BLaER1 (cell line): ENCODE measurements around the gene EEPD1.
"Not testable (repeated sequence)": the region's sequence is repeated elsewhere in the genome, so short reads cannot be mapped to it uniquely, and the experiment has no call there.

ENCODE experiments used
- H3K27ac ChIP-seq: shearing (Covaris generic); formaldehyde crosslinking; 2 replicates; pipeline ENCODE4 v1.8.1; 2022
- H3K27me3 ChIP-seq: shearing (Covaris generic); formaldehyde crosslinking; 2 replicates; pipeline ENCODE4 v1.8.1; 2022
- H3K36me3 ChIP-seq: shearing (Covaris generic); formaldehyde crosslinking; 2 replicates; pipeline ENCODE4 v1.8.1; 2022
- H3K4me1 ChIP-seq: shearing (Covaris generic); formaldehyde crosslinking; 2 replicates; pipeline ENCODE4 v1.8.1; 2022
- H3K4me2 ChIP-seq: shearing (Covaris generic); formaldehyde crosslinking; 2 replicates; pipeline ENCODE4 v1.8.1; 2022
- H3K4me3 ChIP-seq: shearing (Covaris generic); formaldehyde crosslinking; 2 replicates; pipeline ENCODE4 v1.8.1; 2022
- H3K9ac ChIP-seq: shearing (Covaris generic); formaldehyde crosslinking; 2 replicates; pipeline ENCODE4 v1.8.1; 2022
- H3K9me3 ChIP-seq: shearing (Covaris generic); formaldehyde crosslinking; 2 replicates; pipeline ENCODE4 v1.8.1; 2022
- H4K20me1 ChIP-seq: shearing (Covaris generic); formaldehyde crosslinking; 2 replicates; pipeline ENCODE4 v1.8.1; 2022
- Cebpa-rat ChIP-seq: shearing (Covaris generic); IDR thresholded peaks from 2 replicates; pipeline ENCODE4 v1.8.1; 2022

The EEPD1 gene

GRCh38 chr7:36312064-36312914 is 159.2 kb downstream of the EEPD1 start:
- 0 out of 2 replicates have a peak overlapping the region, but pooled peaks have one; percentile 6 for H3K27ac ChIP-seq
- H3K4me1 ChIP-seq: peaks cover 27% of the 10 kb centered on the region
- no peak overlapping the region for H3K4me2 ChIP-seq
- no peak overlapping the region for H3K4me3 ChIP-seq
- no peaks in the 10 kb centered on the region for H3K36me3 ChIP-seq
- H3K9ac ChIP-seq: no peak overlapping the region
- no peaks in the 10 kb centered on the region for H4K20me1 ChIP-seq
- no peaks in the 10 kb centered on the region for H3K27me3 ChIP-seq
- TF ChIP-seq Cebpa-rat: no peak
- no peaks in the 10 kb centered on the region for H3K9me3 ChIP-seq

GRCh38 chr7:36312915-36313334 is 159.9 kb downstream of the EEPD1 start:
- H3K9me3 ChIP-seq: no peaks in the 10 kb centered on the region
- H3K27ac ChIP-seq: no peak overlapping the region
- H3K27me3 ChIP-seq: no peaks in the 10 kb centered on the region
- H3K4me2 ChIP-seq: no peak overlapping the region
- H3K4me3 ChIP-seq: no peak overlapping the region
- no peak for TF ChIP-seq Cebpa-rat
- peaks cover 27% of the 10 kb centered on the region for H3K4me1 ChIP-seq
- H3K36me3 ChIP-seq: no peaks in the 10 kb centered on the region
- H4K20me1 ChIP-seq: no peaks in the 10 kb centered on the region
- H3K9ac ChIP-seq: no peak overlapping the region

GRCh38 chr7:36313607-36314006 is 160.6 kb downstream of the EEPD1 start:
- Histone ChIP-seq H3K4me1 (peaks cover 24% of the 10 kb centered on the region), H3K36me3 (no peaks in the 10 kb centered on the region), H4K20me1 (no peaks in the 10 kb centered on the region), H3K4me2 (no peak overlapping the region), H3K9ac (no peak overlapping the region), H3K27me3 (no peaks in the 10 kb centered on the region), H3K9me3 (no peaks in the 10 kb centered on the region), H3K27ac (no peak overlapping the region), H3K4me3 (no peak overlapping the region)
- no peak for TF ChIP-seq Cebpa-rat

GRCh38 chr7:36314491-36314890 is 161.4 kb downstream of the EEPD1 start:
- Histone ChIP-seq H3K9me3 (no peaks in the 10 kb centered on the region), H3K27me3 (no peaks in the 10 kb centered on the region), H4K20me1 (no peaks in the 10 kb centered on the region), H3K36me3 (no peaks in the 10 kb centered on the region), H3K9ac (no peak overlapping the region), H3K27ac (no peak overlapping the region), H3K4me2 (no peak overlapping the region), H3K4me1 (peaks cover 15% of the 10 kb centered on the region), H3K4me3 (no peak overlapping the region)
- TF ChIP-seq Cebpa-rat: no peak

- H3K27me3 ChIP-seq: no peaks in the 10 kb centered on the region
- H3K4me2 ChIP-seq: peak overlapping the region; percentile 38
- TF ChIP-seq Cebpa-rat: no peak
- no peak overlapping the region for H3K9ac ChIP-seq
- no peaks in the 10 kb centered on the region for H3K36me3 ChIP-seq
- H4K20me1 ChIP-seq: no peaks in the 10 kb centered on the region
- peaks cover 11% of the 10 kb centered on the region for H3K4me1 ChIP-seq
- H3K9me3 ChIP-seq: no peaks in the 10 kb centered on the region
- no peak overlapping the region for H3K27ac ChIP-seq
- no peak overlapping the region for H3K4me3 ChIP-seq
Measured at GRCh38 chr7:36315309-36315944, 162.4 kb downstream of the EEPD1 start.

GRCh38 chr7:36316319-36316718 is 163.3 kb downstream of the EEPD1 start:
- no peaks in the 10 kb centered on the region for H4K20me1 ChIP-seq
- H3K9ac ChIP-seq: no peak overlapping the region
- H3K4me3 ChIP-seq: no peak overlapping the region
- no peaks in the 10 kb centered on the region for H3K36me3 ChIP-seq
- no peak overlapping the region for H3K27ac ChIP-seq
- peaks cover 11% of the 10 kb centered on the region for H3K4me1 ChIP-seq
- H3K27me3 ChIP-seq: no peaks in the 10 kb centered on the region
- TF ChIP-seq Cebpa-rat: no peak
- H3K9me3 ChIP-seq: peaks cover 8% of the 10 kb centered on the region
- H3K4me2 ChIP-seq: no peak overlapping the region

GRCh38 chr7:36317276-36317675 is 164.2 kb downstream of the EEPD1 start:
- no peak overlapping the region for H3K4me3 ChIP-seq
- H3K27me3 ChIP-seq: no peaks in the 10 kb centered on the region
- H3K9ac ChIP-seq: no peak overlapping the region
- peaks cover 11% of the 10 kb centered on the region for H3K4me1 ChIP-seq
- no peaks in the 10 kb centered on the region for H3K36me3 ChIP-seq
- no peak for TF ChIP-seq Cebpa-rat
- H3K9me3 ChIP-seq: peaks cover 16% of the 10 kb centered on the region
- no peak overlapping the region for H3K4me2 ChIP-seq
- H3K27ac ChIP-seq: no peak overlapping the region
- no peaks in the 10 kb centered on the region for H4K20me1 ChIP-seq

- no peak overlapping the region for H3K4me3 ChIP-seq
- H3K4me1 ChIP-seq: peaks cover 11% of the 10 kb centered on the region
- no peak for TF ChIP-seq Cebpa-rat
- H3K36me3 ChIP-seq: no peaks in the 10 kb centered on the region
- H3K27me3 ChIP-seq: no peaks in the 10 kb centered on the region
- H3K4me2 ChIP-seq: no peak overlapping the region
- no peaks in the 10 kb centered on the region for H4K20me1 ChIP-seq
- H3K9ac ChIP-seq: 0 out of 2 replicates have a peak overlapping the region, but pooled peaks have one; percentile 35
- no peak overlapping the region for H3K27ac ChIP-seq
- H3K9me3 ChIP-seq: peaks cover 16% of the 10 kb centered on the region
Measured at GRCh38 chr7:36318116-36318515, 165.1 kb downstream of the EEPD1 start.

GRCh38 chr7:36321284-36321683 is 168.2 kb downstream of the EEPD1 start:
- not testable (repeated sequence) for H3K9ac ChIP-seq, H4K20me1 ChIP-seq, H3K36me3 ChIP-seq, H3K4me2 ChIP-seq, H3K4me1 ChIP-seq, H3K27ac ChIP-seq, H3K4me3 ChIP-seq, H3K27me3 ChIP-seq
- H3K9me3 ChIP-seq: peaks cover 16% of the 10 kb centered on the region

GRCh38 chr7:36336390-36336789 is 183.3 kb downstream of the EEPD1 start:
- Histone ChIP-seq H3K36me3 (no peaks in the 10 kb centered on the region), H3K27ac (no peak overlapping the region), H3K4me3 (no peak overlapping the region), H3K27me3 (no peaks in the 10 kb centered on the region), H3K9me3 (no peaks in the 10 kb centered on the region), H3K4me1 (no peaks in the 10 kb centered on the region), H3K4me2 (no peak overlapping the region), H3K9ac (no peak overlapping the region), H4K20me1 (no peaks in the 10 kb centered on the region)
- no peak for TF ChIP-seq Cebpa-rat
